ENCODE results near the gene ABCG1.

ABCG1 gene

GRCh38 chr21:42251654-42252324, 32.8 kb downstream of the ABCG1 start:
- DNase-seq (ENCODE audit: extremely low spot score), result no peak
- ChIA-PET POLR2A (no interaction called here), CTCF (interaction anchor here (1.1 kb wide), 1 partner anchor 13 kb away, joined by 3 read pairs; no protein-coding TSS in a partner anchor)
- TF ChIP-seq FOXM1 (IDR thresholded peaks at IDR 0.05; ENCODE audit: borderline replicate concordance) (no peak), HDGF (IDR thresholded peaks at IDR 0.05; ENCODE audit: borderline replicate concordance) (no peak), PKNOX1 (IDR thresholded peaks at IDR 0.05) (no peak), BHLHE40 (IDR thresholded peaks at IDR 0.05; ENCODE audit: borderline replicate concordance) (no peak)

- no peak for TF ChIP-seq LEF1 (IDR thresholded peaks at IDR 0.05; ENCODE audit: borderline replicate concordance)
- TF ChIP-seq SUZ12 (IDR thresholded peaks at IDR 0.05), result no peak
- TF ChIP-seq ARNT (IDR thresholded peaks at IDR 0.05), result no peak
- no peak for TF ChIP-seq TARDBP (IDR thresholded peaks at IDR 0.05)
- TF ChIP-seq NFRKB (IDR thresholded peaks at IDR 0.05), result no peak
- no peak for TF ChIP-seq L3MBTL2 (conservative IDR thresholded peaks at IDR 0.05)
- no peak for TF ChIP-seq FOXM1 (IDR thresholded peaks at IDR 0.05; ENCODE audit: borderline replicate concordance)
- no peak for TF ChIP-seq ELF4 (IDR thresholded peaks at IDR 0.05)
- no peak for TF ChIP-seq ZNF384 (IDR thresholded peaks at IDR 0.05)
- TF ChIP-seq BHLHE40 (IDR thresholded peaks at IDR 0.05; ENCODE audit: borderline replicate concordance), result no peak
- no peak for TF ChIP-seq CTBP1 (IDR thresholded peaks at IDR 0.05; ENCODE audit: borderline replicate concordance)
- no peak for TF ChIP-seq FOXA1 (IDR thresholded peaks at IDR 0.05)
- TF ChIP-seq PKNOX1 (IDR thresholded peaks at IDR 0.05), result no peak
- no peak for TF ChIP-seq FOXK2 (IDR thresholded peaks at IDR 0.05)
- TF ChIP-seq SP1 (IDR thresholded peaks at IDR 0.05), result no peak
- no peak for TF ChIP-seq HDGF (IDR thresholded peaks at IDR 0.05; ENCODE audit: borderline replicate concordance)
- ChIA-PET CTCF (interaction anchor here (1.1 kb wide), 1 partner anchor 13 kb away, joined by 3 read pairs; no protein-coding TSS in a partner anchor), POLR2A (no interaction called here)
- no peak for DNase-seq (ENCODE audit: extremely low spot score)
Observed at GRCh38 chr21:42252325-42252654, 33.4 kb downstream of the ABCG1 start.

- DNase-seq (ENCODE audit: extremely low spot score), result no peak
- POLR2A ChIA-PET, result no interaction called here
- TF ChIP-seq CTBP1 (IDR thresholded peaks at IDR 0.05; ENCODE audit: borderline replicate concordance) (no peak), HDGF (IDR thresholded peaks at IDR 0.05; ENCODE audit: borderline replicate concordance) (no peak), FOXA1 (IDR thresholded peaks at IDR 0.05) (no peak), FOXM1 (IDR thresholded peaks at IDR 0.05; ENCODE audit: borderline replicate concordance) (no peak), LEF1 (IDR thresholded peaks at IDR 0.05; ENCODE audit: borderline replicate concordance) (no peak), FOXK2 (IDR thresholded peaks at IDR 0.05) (no peak), NFRKB (IDR thresholded peaks at IDR 0.05) (no peak), TARDBP (IDR thresholded peaks at IDR 0.05) (no peak), SP1 (IDR thresholded peaks at IDR 0.05) (no peak), ARNT (IDR thresholded peaks at IDR 0.05) (no peak), BHLHE40 (IDR thresholded peaks at IDR 0.05; ENCODE audit: borderline replicate concordance) (no peak), ELF4 (IDR thresholded peaks at IDR 0.05) (no peak)
- CTCF ChIA-PET, result no interaction called here
Observed at GRCh38 chr21:42252778-42253340, 33.9 kb downstream of the ABCG1 start.

GRCh38 chr21:42253466-42253865, 34.5 kb downstream of the ABCG1 start:
- ChIA-PET CTCF (interaction anchor here (0.6 kb wide), 1 partner anchor 12 kb away, joined by 3 read pairs; no protein-coding TSS in a partner anchor), POLR2A (no interaction called here)

GRCh38 chr21:42254083-42254482, 35.1 kb downstream of the ABCG1 start:
- CTCF ChIA-PET, result no interaction called here
- TF ChIP-seq HDGF (IDR thresholded peaks at IDR 0.05; ENCODE audit: borderline replicate concordance), result no peak
- TF ChIP-seq SUZ12 (IDR thresholded peaks at IDR 0.05), result no peak
- TF ChIP-seq ARNT (IDR thresholded peaks at IDR 0.05), result no peak
- no peak for DNase-seq (ENCODE audit: extremely low spot score)
- POLR2A ChIA-PET, result no interaction called here

More at GRCh38 chr21:42253466-42253865, 34.5 kb downstream of the ABCG1 start:
- TF ChIP-seq FOXA1 (IDR thresholded peaks at IDR 0.05), result no peak
- no peak for TF ChIP-seq ZNF384 (IDR thresholded peaks at IDR 0.05)
- no peak for TF ChIP-seq PKNOX1 (IDR thresholded peaks at IDR 0.05)
- no peak for TF ChIP-seq CTBP1 (IDR thresholded peaks at IDR 0.05; ENCODE audit: borderline replicate concordance)
- no peak for TF ChIP-seq SUZ12 (IDR thresholded peaks at IDR 0.05)
- no peak for TF ChIP-seq TARDBP (IDR thresholded peaks at IDR 0.05)
- TF ChIP-seq NFRKB (IDR thresholded peaks at IDR 0.05), result no peak
- no peak for TF ChIP-seq LEF1 (IDR thresholded peaks at IDR 0.05; ENCODE audit: borderline replicate concordance)
- TF ChIP-seq FOXM1 (IDR thresholded peaks at IDR 0.05; ENCODE audit: borderline replicate concordance), result no peak
- no peak for TF ChIP-seq FOXK2 (IDR thresholded peaks at IDR 0.05)
- TF ChIP-seq L3MBTL2 (conservative IDR thresholded peaks at IDR 0.05), result no peak
- no peak for TF ChIP-seq SP1 (IDR thresholded peaks at IDR 0.05)
- TF ChIP-seq HDGF (IDR thresholded peaks at IDR 0.05; ENCODE audit: borderline replicate concordance), result no peak
- no peak for TF ChIP-seq BHLHE40 (IDR thresholded peaks at IDR 0.05; ENCODE audit: borderline replicate concordance)
- TF ChIP-seq ELF4 (IDR thresholded peaks at IDR 0.05), result no peak
- TF ChIP-seq ARNT (IDR thresholded peaks at IDR 0.05), result no peak
- no peak for DNase-seq (ENCODE audit: extremely low spot score)

Data from HEK293T (cell line).